Fibroblast of the aortic adventitia (primary cell): ENCODE data around the gene ITIH3. TPM values are rescaled to one million over a fixed set of nuclear protein-coding genes. Genes with fewer than 3 reads are reported as not detected.

Source experiments
- DNase-seq: peaks from one replicate; pipeline ENCODE4 v3.0.0-alpha.2; 2010; ENCODE audit warnings: low read depth
- H3K4me3 ChIP-seq: 2 replicates; pipeline ENCODE4 v1.5.1; 2011; ENCODE audit warnings: low read depth, mild to moderate bottlenecking, control low read depth, low read length, moderate library complexity
- total RNA-seq: library from RNA; depleted of rRNA; stranded (reverse); fragments of >200 nt; gene quantifications from 2 replicates; pipeline ENCODE4 v1.2.3, GENCODE V29; 2012; ENCODE audit warnings: low replicate concordance
- TF ChIP-seq, protein P1 (sequence below): IDR thresholded peaks from 2 replicates; pipeline ENCODE4 v1.5.1; 2011; ENCODE audit warnings: mild to moderate bottlenecking, low read length, control low read depth, inconsistent platforms; ENCODE audit not compliant: insufficient read depth

ITIH3 gene
- total RNA-seq, 1 donor = under 0.01 TPM

GRCh38 chr3:52827866-52828376, 33.3 kb downstream of the ITIH3 start:
- TF ChIP-seq, protein P1, sequence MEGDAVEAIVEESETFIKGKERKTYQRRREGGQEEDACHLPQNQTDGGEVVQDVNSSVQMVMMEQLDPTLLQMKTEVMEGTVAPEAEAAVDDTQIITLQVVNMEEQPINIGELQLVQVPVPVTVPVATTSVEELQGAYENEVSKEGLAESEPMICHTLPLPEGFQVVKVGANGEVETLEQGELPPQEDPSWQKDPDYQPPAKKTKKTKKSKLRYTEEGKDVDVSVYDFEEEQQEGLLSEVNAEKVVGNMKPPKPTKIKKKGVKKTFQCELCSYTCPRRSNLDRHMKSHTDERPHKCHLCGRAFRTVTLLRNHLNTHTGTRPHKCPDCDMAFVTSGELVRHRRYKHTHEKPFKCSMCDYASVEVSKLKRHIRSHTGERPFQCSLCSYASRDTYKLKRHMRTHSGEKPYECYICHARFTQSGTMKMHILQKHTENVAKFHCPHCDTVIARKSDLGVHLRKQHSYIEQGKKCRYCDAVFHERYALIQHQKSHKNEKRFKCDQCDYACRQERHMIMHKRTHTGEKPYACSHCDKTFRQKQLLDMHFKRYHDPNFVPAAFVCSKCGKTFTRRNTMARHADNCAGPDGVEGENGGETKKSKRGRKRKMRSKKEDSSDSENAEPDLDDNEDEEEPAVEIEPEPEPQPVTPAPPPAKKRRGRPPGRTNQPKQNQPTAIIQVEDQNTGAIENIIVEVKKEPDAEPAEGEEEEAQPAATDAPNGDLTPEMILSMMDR = no peak
- DNase-seq = no peak
- H3K4me3 ChIP-seq = no peak overlapping the region

DNA sequence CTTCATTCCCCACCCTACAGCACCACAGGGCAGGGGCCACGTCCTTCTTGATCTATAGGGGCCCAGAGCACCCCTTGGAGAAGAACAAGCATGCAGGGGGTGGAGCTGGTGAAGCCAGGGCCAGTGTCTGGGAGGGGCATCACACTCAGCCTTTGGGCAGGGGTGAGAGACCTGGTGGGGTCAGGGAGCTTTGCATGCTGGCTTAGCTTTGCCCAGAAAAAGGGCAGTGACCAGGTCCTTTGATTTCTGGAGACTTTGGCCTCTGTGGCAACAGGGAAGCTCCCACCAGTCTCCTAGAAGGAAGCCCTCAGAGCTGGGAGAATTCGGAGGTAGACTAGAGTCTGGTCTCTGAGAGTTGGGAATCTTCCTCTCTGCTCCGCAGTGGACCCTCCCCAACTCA, 34.9 kb downstream of the ITIH3 start:
- TF ChIP-seq, protein P1 = no peak
- no peak overlapping the region for H3K4me3 ChIP-seq
- DNase-seq = no peak

GRCh38 chr3:52829906-52830463, 35.4 kb downstream of the ITIH3 start:
- TF ChIP-seq, protein P1 = no peak
- no peak overlapping the region for H3K4me3 ChIP-seq
- no peak for DNase-seq

- H3K4me3 ChIP-seq = no peak within 1 kb of the TSS
- peak; percentile 24 for DNase-seq
- TF ChIP-seq, protein P1 = no peak
These were observed 36.1 kb downstream of the ITIH3 start, which contains the start of gene ITIH4 for GRCh38 chr3:52830535-52831258. Gene ITIH4 (minus strand): TSS chr3:52830672. CDS start chr3:52830642, 30 bp downstream.

GRCh38 chr3:52831500-52832301, 37.1 kb downstream of the ITIH3 start:
- TF ChIP-seq, protein P1 = no peak
- peak; percentile 60 for DNase-seq
- no peak overlapping the region for H3K4me3 ChIP-seq

- DNase-seq = no peak
- H3K4me3 ChIP-seq = no peak overlapping the region
- TF ChIP-seq, protein P1 = no peak
These were observed 38.6 kb downstream of the ITIH3 start for GRCh38 chr3:52833202-52833601.
